Caco-2 (cell line): Measurements from ENCODE around the gene ANKFN1. TPM values are rescaled to one million over a fixed set of nuclear protein-coding genes. Genes with fewer than 3 reads are reported as not detected.

Source experiments
- BruUV-seq: library from RNA; stranded (reverse); fragments of 400-500 nt; replicated peaks from 2 replicates; lab custom pipeline; 2021; lab: Mats Ljungman, UMichigan
- CTCF ChIA-PET: fragments of 300-600 bp; sonication (Branson Sonifier 250); formaldehyde crosslinking; loops from one replicate; lab custom pipeline; 2022; ENCODE audit warnings: antibody characterized with exemption; lab: Charles Lee
- POLR2A ChIA-PET: fragments of 300-600 bp; sonication (Branson Sonifier 250); formaldehyde crosslinking; loops from one replicate; lab custom pipeline; 2022; ENCODE audit warnings: antibody characterized with exemption; lab: Charles Lee
- DNase-seq, 2 experiments: peaks; one replicate each; pipeline versions ENCODE4 v3.0.0 to v3.0.0-alpha.2; 2020 to 2022
- H3K27me3 ChIP-seq: replicated peaks from 2 replicates; pipeline ENCODE4 v1.6.0; 2011; ENCODE audit warnings: low read length; ENCODE audit not compliant: control insufficient read depth, insufficient read depth
- H3K36me3 ChIP-seq: 2 replicates; pipeline ENCODE4 v1.5.1; 2011; ENCODE audit warnings: low read length; ENCODE audit not compliant: control insufficient read depth, insufficient read depth
- H3K4me1 ChIP-seq: fragments of 250-450 bp; sonication (Bioruptor Pico); 2 replicates; pipeline ENCODE4 v1.5.1; 2020; ENCODE audit warnings: mild to moderate bottlenecking
- H3K4me3 ChIP-seq: 2 replicates; pipeline ENCODE4 v1.5.1; 2011; ENCODE audit warnings: low read depth, mild to moderate bottlenecking, control low read depth, low read length
- H3K9me3 ChIP-seq: fragments of 250-450 bp; sonication (Bioruptor Pico); 2 replicates; pipeline ENCODE4 v1.5.1; 2020; ENCODE audit warnings: mild to moderate bottlenecking, moderate library complexity
- H3K27ac Mint-ChIP-seq: one replicate; pipeline ENCODE4 v1.8.0; 2022; ENCODE audit warnings: mixed read lengths; ENCODE audit not compliant: unreplicated experiment
- H3K27me3 Mint-ChIP-seq: one replicate; pipeline ENCODE4 v1.8.0; 2022; ENCODE audit warnings: mixed read lengths; ENCODE audit not compliant: insufficient read depth, unreplicated experiment
- H3K36me3 Mint-ChIP-seq: one replicate; pipeline ENCODE4 v1.8.0; 2022; ENCODE audit warnings: mild to moderate bottlenecking, mixed read lengths; ENCODE audit not compliant: insufficient read depth, unreplicated experiment
- H3K4me1 Mint-ChIP-seq: one replicate; pipeline ENCODE4 v1.8.0; 2022; ENCODE audit warnings: low read depth, mixed read lengths; ENCODE audit not compliant: unreplicated experiment
- H3K4me3 Mint-ChIP-seq: one replicate; pipeline ENCODE4 v1.8.0; 2022; ENCODE audit warnings: mild to moderate bottlenecking, moderate library complexity, mixed read lengths; ENCODE audit not compliant: unreplicated experiment
- H3K9me3 Mint-ChIP-seq: one replicate; pipeline ENCODE4 v1.8.0; 2022; ENCODE audit warnings: mixed read lengths; ENCODE audit not compliant: unreplicated experiment
- CTCF ChIP-seq, 2 experiments: fragments of 200-600 bp in 1 of 2; IDR thresholded peaks; 1 replicate in 1 of 2; 2 replicates in 1 of 2; pipeline versions ENCODE4 v1.5.1 to v1.8.0; 2011 to 2022; ENCODE audit warnings: antibody characterized with exemption in 1 of 2, control low read depth in 1 of 2, inconsistent platforms in 1 of 2, low read depth in 1 of 2, low read length in 1 of 2, mild to moderate bottlenecking in 1 of 2, moderate library complexity in 1 of 2; ENCODE audit not compliant: insufficient read depth in 1 of 2, severe bottlenecking in 1 of 2, unreplicated experiment in 1 of 2
- intact Hi-C: fragments of 100-400 bp; cut with micrococcal nuclease; formaldehyde crosslinking; loops from one replicate; pipeline ENCODE4 v1.10.0; 2022; ENCODE audit not compliant: unreplicated experiment
- total RNA-seq: library from RNA; stranded (reverse); gene quantifications from 2 replicates; pipeline ENCODE4 v1.2.3, GENCODE V29; 2022

The ANKFN1 gene
- total RNA-seq, 1 experiment from 2014 or later: 0.34 TPM

- Histone ChIP-seq H3K27me3 (no peaks in the 10 kb centered on the region), H3K9me3 (no peaks in the 10 kb centered on the region), H3K4me3 (no peak overlapping the region), H3K36me3 (no peaks in the 10 kb centered on the region), H3K4me1 (no peaks in the 10 kb centered on the region)
- no peak for DNase-seq
- no TSS peak for BruUV-seq
- POLR2A ChIA-PET: no interaction called here
- CTCF ChIA-PET: no interaction called here
- H3K36me3 Mint-ChIP-seq: no peaks in the 10 kb centered on the region
- H3K4me3 Mint-ChIP-seq: no peak overlapping the region
- no peaks in the 10 kb centered on the region for H3K9me3 Mint-ChIP-seq
- intact Hi-C loops: loop anchor here (2.0 to 10.0 kb wide), 2 partner anchors 321 to 473 kb away; no protein-coding TSS in a partner anchor
- H3K27ac Mint-ChIP-seq: no peak overlapping the region
- H3K27me3 Mint-ChIP-seq: peaks cover 4% of the 10 kb centered on the region
- TF ChIP-seq CTCF (IDR thresholded peaks at IDR 0.05; ENCODE audit: insufficient read depth in 1 of 2, low read depth in 1 of 2, low read length in 1 of 2, severe bottlenecking in 1 of 2, unreplicated experiment in 1 of 2): no peak
- no peaks in the 10 kb centered on the region for H3K4me1 Mint-ChIP-seq
Measured at GRCh38 chr17:56317351-56318208, 164.3 kb downstream of the ANKFN1 start.

- Mint-ChIP-seq H3K27me3 (peaks cover 7% of the 10 kb centered on the region), H3K36me3 (no peaks in the 10 kb centered on the region), H3K27ac (no peak overlapping the region), H3K9me3 (no peaks in the 10 kb centered on the region), H3K4me3 (no peak overlapping the region), H3K4me1 (no peaks in the 10 kb centered on the region)
- CTCF ChIA-PET: interaction anchor here (0.5 to 1.2 kb wide), 7 partner anchors 22 to 289 kb away, joined by 3 to 7 read pairs (median 3); no protein-coding TSS in a partner anchor
- POLR2A ChIA-PET: no interaction called here
- intact Hi-C loops: loop anchor here (1.0 to 10.0 kb wide), 6 partner anchors 193 to 549 kb away; no protein-coding TSS in a partner anchor
- no TSS peak for BruUV-seq
- TF ChIP-seq CTCF (IDR thresholded peaks at IDR 0.05; ENCODE audit: insufficient read depth in 1 of 2, low read depth in 1 of 2, low read length in 1 of 2, severe bottlenecking in 1 of 2, unreplicated experiment in 1 of 2): peak; percentile 64 to 65
- Histone ChIP-seq H3K9me3 (no peaks in the 10 kb centered on the region), H3K36me3 (no peaks in the 10 kb centered on the region), H3K4me3 (no peak overlapping the region), H3K27me3 (no peaks in the 10 kb centered on the region), H3K4me1 (no peaks in the 10 kb centered on the region)
- DNase-seq: peak in 1 of 2 experiments; percentile 68
Measured at GRCh38 chr17:56319531-56319930, 166.3 kb downstream of the ANKFN1 start.

- no peak for DNase-seq
- Mint-ChIP-seq H3K27me3 (peaks cover 7% of the 10 kb centered on the region), H3K9me3 (no peaks in the 10 kb centered on the region), H3K27ac (no peak overlapping the region), H3K4me1 (no peaks in the 10 kb centered on the region), H3K4me3 (no peak overlapping the region), H3K36me3 (no peaks in the 10 kb centered on the region)
- BruUV-seq: no TSS peak
- Histone ChIP-seq H3K27me3 (no peaks in the 10 kb centered on the region), H3K36me3 (no peaks in the 10 kb centered on the region), H3K4me1 (no peaks in the 10 kb centered on the region), H3K9me3 (no peaks in the 10 kb centered on the region), H3K4me3 (no peak overlapping the region)
- intact Hi-C loops: loop anchor here (10.0 kb wide), 1 partner anchor 154 kb away; no protein-coding TSS in a partner anchor
- POLR2A ChIA-PET: no interaction called here
- no peak for TF ChIP-seq CTCF (IDR thresholded peaks at IDR 0.05; ENCODE audit: insufficient read depth in 1 of 2, low read depth in 1 of 2, low read length in 1 of 2, severe bottlenecking in 1 of 2, unreplicated experiment in 1 of 2)
- CTCF ChIA-PET: interaction anchor here (0.9 to 1.2 kb wide), 3 partner anchors 23 to 290 kb away, joined by 3 read pairs; no protein-coding TSS in a partner anchor
Measured at GRCh38 chr17:56320443-56320842, 167.2 kb downstream of the ANKFN1 start.
